KMS-11 (cell line): ENCODE results near the gene SMAD7.

Source experiments
- H2AFZ ChIP-seq: fragments of 200-600 bp; sonication (generic); 2 replicates; pipeline ENCODE4 v1.6.1; 2016; ENCODE audit warnings: antibody characterized with exemption, mixed run types, low read depth
- H3K27ac ChIP-seq: fragments of 200-600 bp; sonication (generic); 2 replicates; pipeline ENCODE4 v1.6.1; 2016; ENCODE audit warnings: mild to moderate bottlenecking, mixed run types
- H3K27me3 ChIP-seq: fragments of 200-600 bp; sonication (generic); 2 replicates; pipeline ENCODE4 v1.6.1; 2017; ENCODE audit warnings: mild to moderate bottlenecking, low read depth, mixed run types, moderate library complexity; ENCODE audit not compliant: insufficient read depth
- H3K36me3 ChIP-seq: fragments of 200-600 bp; sonication (generic); 2 replicates; pipeline ENCODE4 v1.6.1; 2017; ENCODE audit warnings: mild to moderate bottlenecking, mixed run types; ENCODE audit not compliant: insufficient read depth
- H3K4me1 ChIP-seq: fragments of 200-600 bp; sonication (generic); 2 replicates; pipeline ENCODE4 v1.6.1; 2016; ENCODE audit warnings: mild to moderate bottlenecking, low read depth, mixed run types; ENCODE audit not compliant: poor library complexity, severe bottlenecking
- H3K4me2 ChIP-seq: fragments of 200-600 bp; sonication (generic); 2 replicates; pipeline ENCODE4 v1.7.0; 2016; ENCODE audit warnings: mild to moderate bottlenecking, mixed run types
- H3K4me3 ChIP-seq: fragments of 200-600 bp; sonication (generic); IDR thresholded peaks from 2 replicates; pipeline ENCODE4 v1.6.1; 2017; ENCODE audit warnings: low read depth, low read length, mixed read lengths; ENCODE audit not compliant: insufficient read depth
- H3K79me2 ChIP-seq: fragments of 200-600 bp; sonication (generic); 2 replicates; pipeline ENCODE4 v1.6.1; 2016; ENCODE audit warnings: low read depth, mixed run types; ENCODE audit not compliant: insufficient read depth
- H3K9ac ChIP-seq: fragments of 200-600 bp; sonication (generic); 2 replicates; pipeline ENCODE4 v1.6.1; 2016; ENCODE audit warnings: mild to moderate bottlenecking, mixed run types
- H4K20me1 ChIP-seq: fragments of 200-600 bp; sonication (generic); 2 replicates; pipeline ENCODE4 v1.6.1; 2016; ENCODE audit warnings: mild to moderate bottlenecking, mixed run types; ENCODE audit not compliant: insufficient read depth
- TF ChIP-seq, protein P1 (sequence below): fragments of 200-600 bp; sonication (generic); conservative IDR thresholded peaks from 2 replicates; pipeline ENCODE4 v1.6.1; 2017; ENCODE audit warnings: low read depth, mild to moderate bottlenecking, antibody characterized with exemption, low read length, moderate library complexity, mixed read lengths

SMAD7 gene

GRCh38 chr18:48988508-48989303 is 37.9 kb upstream of the SMAD7 start:
- no peak overlapping the region for H3K27ac ChIP-seq
- H4K20me1 ChIP-seq, result no peaks in the 10 kb centered on the region
- no peaks in the 10 kb centered on the region for H3K27me3 ChIP-seq
- TF ChIP-seq, protein P1, sequence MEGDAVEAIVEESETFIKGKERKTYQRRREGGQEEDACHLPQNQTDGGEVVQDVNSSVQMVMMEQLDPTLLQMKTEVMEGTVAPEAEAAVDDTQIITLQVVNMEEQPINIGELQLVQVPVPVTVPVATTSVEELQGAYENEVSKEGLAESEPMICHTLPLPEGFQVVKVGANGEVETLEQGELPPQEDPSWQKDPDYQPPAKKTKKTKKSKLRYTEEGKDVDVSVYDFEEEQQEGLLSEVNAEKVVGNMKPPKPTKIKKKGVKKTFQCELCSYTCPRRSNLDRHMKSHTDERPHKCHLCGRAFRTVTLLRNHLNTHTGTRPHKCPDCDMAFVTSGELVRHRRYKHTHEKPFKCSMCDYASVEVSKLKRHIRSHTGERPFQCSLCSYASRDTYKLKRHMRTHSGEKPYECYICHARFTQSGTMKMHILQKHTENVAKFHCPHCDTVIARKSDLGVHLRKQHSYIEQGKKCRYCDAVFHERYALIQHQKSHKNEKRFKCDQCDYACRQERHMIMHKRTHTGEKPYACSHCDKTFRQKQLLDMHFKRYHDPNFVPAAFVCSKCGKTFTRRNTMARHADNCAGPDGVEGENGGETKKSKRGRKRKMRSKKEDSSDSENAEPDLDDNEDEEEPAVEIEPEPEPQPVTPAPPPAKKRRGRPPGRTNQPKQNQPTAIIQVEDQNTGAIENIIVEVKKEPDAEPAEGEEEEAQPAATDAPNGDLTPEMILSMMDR, result no peak
- H3K36me3 ChIP-seq, result no peaks in the 10 kb centered on the region
- no peaks in the 10 kb centered on the region for H3K4me1 ChIP-seq
- H3K79me2 ChIP-seq, result no peaks in the 10 kb centered on the region
- H3K4me2 ChIP-seq, result no peak overlapping the region
- no peak overlapping the region for H3K4me3 ChIP-seq
- no peak overlapping the region for H3K9ac ChIP-seq
- no peak overlapping the region for H2AFZ ChIP-seq

GRCh38 chr18:48987821-48988220 is 37.1 kb upstream of the SMAD7 start:
- H3K4me3 ChIP-seq, result no peak overlapping the region
- TF ChIP-seq, protein P1, result no peak
- no peaks in the 10 kb centered on the region for H3K36me3 ChIP-seq
- H3K27ac ChIP-seq, result no peak overlapping the region
- no peaks in the 10 kb centered on the region for H3K27me3 ChIP-seq
- H3K9ac ChIP-seq, result no peak overlapping the region
- H4K20me1 ChIP-seq, result no peaks in the 10 kb centered on the region
- no peaks in the 10 kb centered on the region for H3K79me2 ChIP-seq
- no peak overlapping the region for H2AFZ ChIP-seq
- H3K4me1 ChIP-seq, result no peaks in the 10 kb centered on the region
- no peak overlapping the region for H3K4me2 ChIP-seq

GRCh38 chr18:48986851-48987761 is 36.3 kb upstream of the SMAD7 start:
- Histone ChIP-seq H4K20me1 (no peaks in the 10 kb centered on the region), H3K79me2 (no peaks in the 10 kb centered on the region), H3K4me2 (no peak overlapping the region), H2AFZ (no peak overlapping the region), H3K4me3 (no peak overlapping the region), H3K4me1 (no peaks in the 10 kb centered on the region), H3K36me3 (no peaks in the 10 kb centered on the region), H3K27me3 (no peaks in the 10 kb centered on the region), H3K27ac (no peak overlapping the region), H3K9ac (no peak overlapping the region)
- TF ChIP-seq, protein P1, result no peak

GRCh38 chr18:48985161-48985560 is 34.4 kb upstream of the SMAD7 start:
- no peaks in the 10 kb centered on the region for H3K4me1 ChIP-seq
- TF ChIP-seq, protein P1, result no peak
- H3K27ac ChIP-seq, result no peak overlapping the region
- H4K20me1 ChIP-seq, result no peaks in the 10 kb centered on the region
- H3K4me2 ChIP-seq, result no peak overlapping the region
- no peaks in the 10 kb centered on the region for H3K36me3 ChIP-seq
- no peak overlapping the region for H2AFZ ChIP-seq
- no peak overlapping the region for H3K9ac ChIP-seq
- H3K4me3 ChIP-seq, result no peak overlapping the region
- H3K27me3 ChIP-seq, result no peaks in the 10 kb centered on the region
- H3K79me2 ChIP-seq, result no peaks in the 10 kb centered on the region
